NCI-H2081 (cell line): ENCODE measurements around the gene CCNDBP1.

Experiments used
- DNase-seq, 2 experiments: peaks; one replicate each; lab custom pipeline; 2025; lab: John Stamatoyannopoulos, UW

The CCNDBP1 gene

GRCh38 chr15:43246261-43246774 is 61.1 kb downstream of the CCNDBP1 start:
- DNase-seq, result no peak
